SK-MEL-5 (cell line): ENCODE data around the gene ANKRD60. TPM values are rescaled to one million over a fixed set of nuclear protein-coding genes. Genes with fewer than 3 reads are reported as not detected.

Source experiments
- DNase-seq: peaks from one replicate; pipeline ENCODE4 v3.0.0-alpha.2; 2016; ENCODE audit warnings: low read depth, low spot score
- in situ Hi-C: cut with HindIII; loops from 2 replicates; pipeline ENCODE4 v1.10.0; 2016; ENCODE audit warnings: low sequenced_read_pairs, high pct_unique_total_duplicates, low pct_unique_long_range_greater_than_20kb
- total RNA-seq: library from RNA; depleted of rRNA; stranded (reverse); fragments of >200 nt; shearing (Covaris generic); gene quantifications from 2 replicates; pipeline ENCODE4 v1.2.3, GENCODE V29; 2014

Gene ANKRD60
- total RNA-seq, 1 experiment from 2014 or later = not detected

GRCh38 chr20:58231683-58232082, 3.2 kb upstream of the ANKRD60 start:
- in situ Hi-C loops = loop anchor here (25.0 kb wide), 2 partner anchors 206 to 406 kb away; no protein-coding TSS in a partner anchor
- peak; percentile 51 for DNase-seq

DNA sequence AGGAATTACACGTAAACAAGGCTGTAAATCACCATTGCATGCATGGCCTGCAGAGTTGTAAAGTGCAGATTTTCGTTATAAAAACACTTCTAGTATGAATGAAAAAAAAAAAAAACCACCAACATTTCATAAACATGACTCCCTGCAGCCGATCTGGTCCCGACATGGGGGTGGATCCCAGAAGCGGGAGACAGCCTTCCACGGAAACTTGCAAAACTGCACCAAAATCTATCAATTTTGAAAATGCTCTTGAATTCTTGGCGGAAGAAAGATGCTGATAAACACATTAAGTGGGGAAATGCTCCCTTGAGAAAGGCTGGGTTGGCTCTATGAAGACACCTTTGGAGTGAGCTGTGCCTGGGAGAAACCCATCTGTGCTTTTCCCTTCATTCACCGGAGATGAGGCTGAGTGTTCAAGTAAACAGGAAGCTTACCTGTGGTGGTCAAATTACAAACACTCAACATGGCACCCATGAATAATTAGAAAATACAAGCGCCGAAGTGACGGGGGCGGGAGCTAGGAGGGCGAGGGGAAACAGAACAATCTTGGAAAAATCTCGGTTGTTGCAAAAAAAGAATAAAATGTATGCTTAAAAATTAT, 845 bp upstream of the ANKRD60 start:
- in situ Hi-C loops = loop anchor here (25.0 kb wide), 2 partner anchors 208 to 408 kb away; no protein-coding TSS in a partner anchor
- no peak for DNase-seq

- DNase-seq = no peak
- in situ Hi-C loops = loop anchor here (25.0 kb wide), 2 partner anchors 209 to 409 kb away; no protein-coding TSS in a partner anchor
These were observed 360 bp downstream of the ANKRD60 start for GRCh38 chr20:58228103-58228483.

DNA sequence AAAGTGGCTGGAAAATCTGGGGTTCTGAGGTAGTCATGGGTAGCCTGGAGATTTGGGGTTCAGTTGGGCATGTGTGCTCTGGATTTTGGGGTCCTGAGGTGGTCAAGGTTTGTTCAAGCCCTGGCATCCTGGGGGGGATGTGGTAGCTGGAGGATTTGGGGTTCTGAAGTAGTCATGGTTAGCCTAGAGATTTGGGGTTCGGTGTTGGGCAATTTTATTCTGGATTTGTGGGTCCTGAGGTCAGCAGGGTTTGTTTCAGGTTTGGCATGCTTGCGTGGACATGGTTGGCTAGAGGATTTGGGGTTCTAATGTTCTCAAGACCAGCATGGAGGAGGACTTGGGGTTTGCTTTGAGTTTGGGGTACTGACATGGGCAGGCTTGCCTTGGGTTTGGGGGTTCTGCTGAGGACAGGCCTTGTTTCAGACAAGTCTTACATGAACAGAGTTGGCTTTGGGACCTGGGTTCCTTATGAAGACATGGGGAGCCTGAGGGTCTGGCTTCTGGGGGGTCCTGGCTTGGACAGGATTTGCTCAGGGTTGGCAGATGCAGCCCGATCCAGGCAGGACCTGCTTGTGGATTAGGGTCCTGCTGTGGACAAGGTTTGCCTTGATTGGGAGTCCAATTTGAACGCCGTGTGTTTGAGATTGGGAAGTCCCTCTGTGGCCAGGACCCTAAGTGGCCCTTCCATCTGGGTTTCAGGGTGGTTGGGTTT, 906 bp downstream of the ANKRD60 start:
- no peak for DNase-seq
- in situ Hi-C loops = loop anchor here (25.0 kb wide), 2 partner anchors 210 to 410 kb away; no protein-coding TSS in a partner anchor

DNA sequence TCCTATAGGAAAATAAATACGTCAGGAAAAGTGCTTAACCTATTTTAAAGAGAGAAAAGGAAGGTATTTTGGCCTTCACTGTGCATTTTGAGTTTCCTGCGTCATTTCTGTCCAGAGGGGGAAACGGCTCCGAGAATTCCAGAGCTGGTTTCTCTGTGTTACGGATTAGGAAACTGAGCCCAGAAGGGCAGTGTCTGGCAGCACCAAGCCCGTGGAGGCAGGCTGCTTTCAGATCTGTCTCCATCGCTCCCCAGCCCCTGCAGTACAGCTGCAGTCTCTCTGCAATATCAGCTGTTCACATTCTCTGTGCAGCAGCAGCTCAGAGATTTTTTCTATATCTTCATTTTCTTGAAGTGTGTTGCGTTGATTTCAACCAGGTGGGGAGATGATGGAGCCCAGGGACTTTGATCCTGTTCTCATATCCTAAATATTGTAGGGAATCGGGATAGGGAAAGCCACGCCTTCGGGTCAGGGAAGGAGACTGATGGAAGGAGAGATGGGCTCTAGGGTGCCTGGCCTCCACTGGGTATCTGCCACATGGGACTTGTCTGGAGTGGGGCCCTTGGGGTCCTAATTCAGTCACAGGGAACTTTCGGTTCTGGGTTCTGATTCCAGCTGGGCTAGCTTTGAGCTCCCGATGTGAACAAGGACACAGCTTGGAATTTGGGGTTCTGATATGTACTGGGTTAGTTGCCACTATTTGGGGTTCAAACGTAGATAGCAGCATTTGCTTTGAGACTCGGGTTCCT, 2.8 kb downstream of the ANKRD60 start:
- in situ Hi-C loops = loop anchor here (25.0 kb wide), 2 partner anchors 212 to 412 kb away; no protein-coding TSS in a partner anchor
- DNase-seq = no peak

- in situ Hi-C loops = loop anchor here (25.0 kb wide), 2 partner anchors 212 to 412 kb away; no protein-coding TSS in a partner anchor
- no peak for DNase-seq
These were observed 3.5 kb downstream of the ANKRD60 start for GRCh38 chr20:58224974-58225373.

DNA sequence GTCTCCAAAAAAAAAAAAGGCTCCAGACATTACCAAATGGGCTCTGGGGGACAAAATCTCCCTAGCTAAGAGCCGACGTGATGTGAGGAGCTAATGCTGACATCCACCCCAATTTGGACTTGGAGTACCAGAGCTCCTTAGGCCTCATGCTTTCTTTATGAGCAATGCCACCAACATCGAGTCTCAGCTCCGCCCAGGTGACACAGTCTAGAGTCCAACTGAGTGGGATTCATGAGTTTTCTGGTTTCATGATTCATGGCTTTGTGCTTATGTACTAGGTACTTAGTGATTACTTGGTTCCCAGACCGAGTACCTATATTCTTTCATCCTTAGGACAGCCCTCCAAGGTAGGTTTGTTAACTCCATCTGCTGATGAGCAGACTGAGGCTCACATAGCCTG, 4.4 kb downstream of the ANKRD60 start:
- in situ Hi-C loops = no loop called here

DNA sequence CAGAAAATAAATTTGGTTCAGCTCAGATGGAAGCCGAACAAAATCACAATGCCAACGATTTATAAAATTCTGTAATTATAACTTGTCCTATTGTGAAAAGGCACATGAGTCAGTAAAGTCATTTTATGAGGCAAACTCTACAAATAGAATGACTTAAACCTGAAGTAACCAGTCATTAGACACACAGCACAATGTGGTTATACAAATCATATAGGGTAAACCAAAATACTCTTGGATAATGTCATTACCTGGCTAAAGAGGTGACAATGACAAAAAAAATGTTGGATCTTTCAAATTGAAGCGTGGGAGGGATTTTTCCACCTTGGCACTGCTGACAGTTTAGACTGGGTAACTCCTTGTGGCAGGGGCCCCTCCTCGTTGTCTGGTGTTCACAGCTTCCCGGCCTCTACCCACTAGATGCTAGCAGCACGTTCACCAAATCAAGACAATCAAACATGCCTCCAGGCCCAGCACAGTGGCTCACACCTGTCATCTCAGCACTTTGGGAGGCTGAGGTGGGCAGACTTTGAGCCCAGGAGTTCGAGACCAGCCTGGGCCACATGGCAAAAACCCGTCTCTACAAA, 5.0 kb downstream of the ANKRD60 start:
- DNase-seq = no peak
- in situ Hi-C loops = no loop called here

More for the DNA sequence above, 4.4 kb downstream of the ANKRD60 start:
- DNase-seq = no peak

DNA sequence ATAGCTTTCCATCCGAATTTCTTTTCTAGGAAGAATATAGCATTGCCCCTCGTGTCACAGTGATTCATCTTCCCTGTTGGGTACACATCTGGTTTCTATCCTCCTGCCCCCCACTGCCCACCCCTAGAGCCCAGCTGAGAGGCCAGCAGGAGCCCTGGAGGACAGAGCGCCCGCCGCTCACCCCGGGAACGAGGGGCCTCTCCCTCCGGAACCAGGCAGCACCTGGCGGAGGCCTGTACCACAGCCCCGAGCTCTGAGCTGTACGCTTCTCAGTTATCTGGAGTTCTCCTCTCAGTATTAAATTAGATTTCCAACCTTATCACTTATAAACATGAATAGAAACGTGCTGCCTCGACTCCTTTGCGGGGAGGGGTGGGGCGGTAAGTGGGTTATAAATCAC, 6.0 kb downstream of the ANKRD60 start:
- in situ Hi-C loops = no loop called here
- DNase-seq = no peak

GRCh38 chr20:58219342-58219700, 9.1 kb downstream of the ANKRD60 start:
- in situ Hi-C loops = no loop called here
- no peak for DNase-seq

GRCh38 chr20:58218665-58219341, 9.7 kb downstream of the ANKRD60 start:
- no peak for DNase-seq
- in situ Hi-C loops = no loop called here

- DNase-seq = no peak
- in situ Hi-C loops = no loop called here
These were observed 12.1 kb downstream of the ANKRD60 start for GRCh38 chr20:58216334-58216733.

- DNase-seq = no peak
- in situ Hi-C loops = no loop called here
These were observed 13.3 kb downstream of the ANKRD60 start for GRCh38 chr20:58215116-58215515.

DNA sequence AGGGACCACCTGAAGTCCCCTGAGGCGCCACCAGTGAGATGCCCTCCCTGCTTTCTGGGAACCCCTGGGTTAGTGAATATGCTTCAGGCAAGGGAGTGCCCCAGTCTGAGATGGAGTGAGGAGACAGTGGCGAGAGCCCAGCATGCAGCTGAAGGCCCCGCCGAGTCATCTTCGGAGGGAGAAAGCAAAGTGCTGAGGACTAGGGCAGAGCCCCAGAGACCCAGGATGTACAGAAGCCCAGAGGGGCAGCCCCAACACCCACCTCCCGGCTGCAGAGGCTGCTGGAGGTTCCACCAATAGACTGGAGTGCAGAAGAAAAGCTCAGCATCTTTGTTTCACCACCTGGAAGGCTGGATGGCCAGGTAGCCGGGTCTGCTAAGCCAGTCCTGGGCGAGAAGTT, 14.1 kb downstream of the ANKRD60 start:
- no peak for DNase-seq
- in situ Hi-C loops = no loop called here

GRCh38 chr20:58213716-58214115, 14.7 kb downstream of the ANKRD60 start:
- no peak for DNase-seq
- in situ Hi-C loops = no loop called here

DNA sequence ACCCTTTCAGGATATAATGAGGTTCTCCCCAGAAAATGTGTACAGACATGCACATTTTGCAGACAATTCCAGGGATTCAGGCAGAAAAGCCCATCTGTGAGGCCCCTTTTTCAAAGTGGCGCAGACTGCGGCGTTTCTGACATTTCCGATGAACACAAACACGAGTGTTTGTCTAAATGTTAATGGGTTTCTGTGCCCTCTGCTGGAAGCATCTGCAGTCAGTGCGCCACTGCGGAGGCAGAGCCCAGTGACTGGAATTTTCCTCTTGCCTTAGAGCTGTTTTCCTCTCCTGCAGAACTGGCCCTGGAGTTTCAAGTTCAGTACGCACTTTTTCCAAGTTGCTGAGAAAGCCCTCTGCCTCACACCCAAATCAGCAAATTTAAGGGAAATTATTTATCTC, 15.3 kb downstream of the ANKRD60 start:
- peak; percentile 49 for DNase-seq
- in situ Hi-C loops = no loop called here

- DNase-seq = no peak
- in situ Hi-C loops = no loop called here
These were observed 15.8 kb downstream of the ANKRD60 start for GRCh38 chr20:58212636-58213035.

GRCh38 chr20:58210398-58210747, 18.1 kb downstream of the ANKRD60 start:
- in situ Hi-C loops = no loop called here

More at GRCh38 chr20:58210398-58210747, 18.1 kb downstream of the ANKRD60 start:
- DNase-seq = no peak
